Heart right ventricle (tissue), 16 donors: ENCODE results near the gene GANAB. TPM values are rescaled to one million over a fixed set of nuclear protein-coding genes. Genes with fewer than 3 reads are reported as not detected.
"Not testable (repeated sequence)": the region's sequence is repeated elsewhere in the genome, so short reads cannot be mapped to it uniquely, and the experiment has no call there.

Experiments used
- ATAC-seq, 8 donors: fragments of 200-7000 bp; cut with Tn5 transposase; one replicate each; pipeline ENCODE4 v1.9.1; 2020; ENCODE audit warnings: mild to moderate bottlenecking in 8 of 8, moderate library complexity in 8 of 8, moderate number of reproducible peaks in 1 of 8
- DNase-seq, 2 donors: peaks; one replicate each; pipeline ENCODE4 v3.0.0-alpha.2; 2020
- H3K27ac ChIP-seq, 10 donors: fragments of 200-600 bp; sonication (generic) in 2 of 10; one replicate each; pipeline versions ENCODE4 v1.5.0 to v1.8.0; 2020 to 2022; ENCODE audit warnings: mild to moderate bottlenecking in 3 of 10
- H3K27me3 ChIP-seq, 7 donors: fragments of 200-600 bp; one replicate each; pipeline ENCODE4 v1.8.0; 2021 to 2022; ENCODE audit warnings: mild to moderate bottlenecking in 2 of 7
- H3K36me3 ChIP-seq, 9 donors: fragments of 200-600 bp; sonication (generic) in 1 of 9; one replicate each; pipeline versions ENCODE4 v1.5.0 to v1.8.0; 2020 to 2022; ENCODE audit warnings: mild to moderate bottlenecking in 2 of 9
- H3K4me1 ChIP-seq, 9 donors: fragments of 200-600 bp; sonication (generic) in 1 of 9; one replicate each; pipeline versions ENCODE4 v1.5.0 to v1.8.0; 2020 to 2022; ENCODE audit warnings: mild to moderate bottlenecking in 4 of 9
- H3K4me3 ChIP-seq, 10 donors: fragments of 200-600 bp; sonication (generic) in 2 of 10; one replicate each; pipeline versions ENCODE4 v1.5.0 to v1.8.0; 2020 to 2022; ENCODE audit warnings: mild to moderate bottlenecking in 7 of 10, moderate library complexity in 2 of 10
- H3K9me3 ChIP-seq, 11 donors: fragments of 200-600 bp in 10 of 11; sonication (generic) in 2 of 11; one replicate each; pipeline versions ENCODE4 v1.5.0 to v1.8.0; 2013 to 2022; ENCODE audit warnings: mild to moderate bottlenecking in 2 of 11, control low read depth in 1 of 11, moderate library complexity in 1 of 11
- WGBS, 2 donors: extraction: QIAGEN DNeasy Blood & Tissue Kit; methylation state at CpG; one replicate each; pipeline ENCODE4 v1.1.7; 2013; ENCODE audit warnings: inconsistent platforms in 1 of 2; 5-methylcytosine and 5-hydroxymethylcytosine counted together
- intact Hi-C, 10 donors: fragments of 100-400 bp; cut with DNase I; formaldehyde crosslinking; loops; one replicate each; pipeline versions ENCODE4 v1.11.1 to v1.14.2; 2022
- polyA plus RNA-seq, 2 donors: library from polyadenylated mRNA; stranded (reverse); fragments of 200-250 nt; gene quantifications; one replicate each; pipeline ENCODE4 v1.2.3, GENCODE V29; 2013
- total RNA-seq, 10 donors: library from RNA; stranded (reverse); fragmentation: NEBNext Ultra II Directional in 3 of 10; extraction: Animal tissue kit (Norgen Biotek cat#: 25700) in 3 of 10; gene quantifications; one replicate each; pipeline versions ENCODE4 v1.2.1 to v1.2.4, GENCODE V29; 2021 to 2023
- TF ChIP-seq, protein P1 (sequence below), 9 donors: fragments of 200-600 bp; sonication (generic) in 2 of 9; IDR thresholded peaks; one replicate each; pipeline versions ENCODE4 v1.5.0 to v1.8.0; 2021 to 2022; ENCODE audit warnings: antibody characterized with exemption in 9 of 9, mild to moderate bottlenecking in 5 of 9, moderate library complexity in 1 of 9
- donor health status: Arrhythmogenic right ventricular cardiomyopathy.
- donor health status: ischemic (EF 13 %, LVEDD 7.1; RV severe dilation, severe dysfunction).
- donor health status: healthy with polysubstance abuse.
- donor health status: DM: no; HTN: yes; CAD: no.
- donor health status: DM: no; HTN: no; CAD: no.
- donor health status: ischemic (EF 25% LVEDD 6.9; RV normal size, moderate dysfunction).
- donor health status: ischemic (EF 25% LVEDD 5.7; RV mildly dilated, moderate dysfunction).
- donor health status: healthy.
- donor health status: DM: yes; HTN: yes; CAD: no.
- donor health status: Ischemic cardiomyopathy.
- donor health status: ischemic (EF 35%, LVEDD 5.7; RV mildly dilated, moderate dysfunction).
- donor health status: nonischemic (EF 11% LVEDD 7.7; RV severe dilation, severe dysfunction).
- donor health status: DM: yes; HTN: yes; CAD: no.
- donor health status: PGD.
- donor health status: ischemic (EF 29% LVEDD 5.4; RV normal size, mild dysfunction).
- donor health status: nonischemic (EF 23%, LVEDD 6.1; RV moderate dilation, normal function).

The GANAB gene
- total and polyA plus RNA-seq, 12 donors, result 53.2 to 148 (median 92.3) TPM

DNA sequence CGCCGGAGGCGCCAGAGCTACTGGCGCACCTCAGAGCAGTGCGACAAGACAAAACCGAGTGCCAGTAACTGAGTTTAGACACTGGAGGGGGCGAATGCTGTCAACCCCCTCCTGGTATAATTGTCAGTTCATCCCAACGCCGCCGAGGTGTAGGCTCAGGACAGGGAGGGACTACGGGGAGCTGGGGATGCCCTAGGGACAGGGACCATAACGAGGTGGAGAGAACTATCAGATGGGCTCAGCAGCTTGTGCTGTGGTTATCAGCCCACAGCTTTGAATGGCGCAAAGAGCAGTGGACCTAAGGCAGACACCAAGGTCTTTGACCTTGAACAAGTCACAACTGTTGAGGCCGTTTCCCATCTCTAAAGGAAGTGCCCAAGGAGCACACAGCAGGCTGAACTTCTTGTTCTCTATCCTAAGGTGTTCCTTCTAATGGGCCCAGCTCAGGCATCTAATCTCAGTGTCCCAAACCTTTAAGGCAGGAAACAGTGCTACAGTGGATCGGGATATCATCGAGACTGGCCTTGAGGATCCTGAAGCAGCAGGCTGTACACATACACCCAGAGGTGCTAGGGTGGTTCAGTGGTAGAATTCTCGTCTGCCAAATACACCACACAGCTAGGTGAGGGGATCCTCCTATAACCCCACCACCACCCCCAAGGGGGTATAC lies 54.1 kb downstream of the GANAB start:
- no peaks in the 10 kb centered on the region for H3K9me3 ChIP-seq
- peak overlapping the region; percentile 83 to 97 (median 94) for H3K27ac ChIP-seq
- 8 to 11% methylated on average over 17 of the region's 17 CpGs for WGBS, 2 donors
- intact Hi-C loops, result loop anchor here in 3 of 10 donors (5.0 to 10.0 kb wide), 3 partner anchors 45 to 265 kb away; partner anchors contain the start of gene AHNAK (in 1 of the 3)
- H3K36me3 ChIP-seq, result peaks cover 0 to 63% (median 50%) of the 10 kb centered on the region in 9 donors
- peaks cover 3 to 42% (median 28%) of the 10 kb centered on the region in 9 donors for H3K4me1 ChIP-seq
- peak overlapping the region; percentile 50 to 86 (median 78) for H3K4me3 ChIP-seq
- TF ChIP-seq, protein P1, sequence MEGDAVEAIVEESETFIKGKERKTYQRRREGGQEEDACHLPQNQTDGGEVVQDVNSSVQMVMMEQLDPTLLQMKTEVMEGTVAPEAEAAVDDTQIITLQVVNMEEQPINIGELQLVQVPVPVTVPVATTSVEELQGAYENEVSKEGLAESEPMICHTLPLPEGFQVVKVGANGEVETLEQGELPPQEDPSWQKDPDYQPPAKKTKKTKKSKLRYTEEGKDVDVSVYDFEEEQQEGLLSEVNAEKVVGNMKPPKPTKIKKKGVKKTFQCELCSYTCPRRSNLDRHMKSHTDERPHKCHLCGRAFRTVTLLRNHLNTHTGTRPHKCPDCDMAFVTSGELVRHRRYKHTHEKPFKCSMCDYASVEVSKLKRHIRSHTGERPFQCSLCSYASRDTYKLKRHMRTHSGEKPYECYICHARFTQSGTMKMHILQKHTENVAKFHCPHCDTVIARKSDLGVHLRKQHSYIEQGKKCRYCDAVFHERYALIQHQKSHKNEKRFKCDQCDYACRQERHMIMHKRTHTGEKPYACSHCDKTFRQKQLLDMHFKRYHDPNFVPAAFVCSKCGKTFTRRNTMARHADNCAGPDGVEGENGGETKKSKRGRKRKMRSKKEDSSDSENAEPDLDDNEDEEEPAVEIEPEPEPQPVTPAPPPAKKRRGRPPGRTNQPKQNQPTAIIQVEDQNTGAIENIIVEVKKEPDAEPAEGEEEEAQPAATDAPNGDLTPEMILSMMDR (IDR thresholded peaks at IDR 0.05), result no peak
- no peak for DNase-seq
- peak in 6 of 8 donors; percentile 3 to 34 (median 16) for ATAC-seq
- H3K27me3 ChIP-seq, result no peaks in the 10 kb centered on the region

DNA sequence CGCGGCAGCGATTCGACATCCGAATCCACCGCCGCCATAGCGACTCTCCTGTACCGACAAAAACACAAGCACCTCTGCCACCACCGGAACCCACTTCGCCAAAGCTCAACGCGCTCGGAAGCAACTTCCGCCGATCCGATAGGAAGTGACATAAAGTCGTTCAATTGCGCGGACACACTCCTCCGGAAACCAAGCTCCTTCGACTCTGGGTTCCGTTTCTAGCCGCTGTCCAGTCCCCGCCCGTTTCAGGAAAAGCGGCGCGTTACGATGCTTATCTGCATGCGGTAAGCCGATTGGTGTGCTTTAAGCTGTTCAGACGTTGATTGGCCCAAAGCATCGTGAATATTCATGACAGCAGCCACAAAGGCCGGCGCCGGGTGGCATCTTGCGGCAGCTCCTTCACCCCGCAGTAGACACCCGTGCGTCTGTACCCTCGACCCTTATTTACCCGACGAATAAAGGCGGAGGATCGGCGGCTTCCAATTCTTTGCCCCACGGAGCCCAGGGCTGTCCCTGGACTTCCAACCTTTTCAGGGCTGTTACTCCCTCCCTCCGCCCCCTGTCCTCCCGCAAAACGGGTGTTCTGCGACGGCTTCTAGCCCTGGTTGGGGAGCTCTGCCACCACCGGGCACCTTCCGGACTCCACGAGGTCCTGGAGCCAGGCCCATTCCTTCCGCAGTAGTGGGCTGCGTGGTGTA lies 54.8 kb downstream of the GANAB start, which contains the start of gene TUT1:
TSS of gene TUT1 (minus strand) at position 76 of the 698 bp plus-strand sequence. CDS start at position 38, 38 bp downstream.
- peak within 1 kb of the TSS; percentile 83 to 97 (median 94) for H3K27ac ChIP-seq
- no peaks in the 10 kb centered on the region for H3K27me3 ChIP-seq
- WGBS, 2 donors, result 0% methylated on average over 58 of the region's 58 CpGs
- intact Hi-C loops, result loop anchor here in 5 of 10 donors (1.0 to 10.0 kb wide), 6 partner anchors 17 to 266 kb away; partner anchors contain the start of gene AHNAK (in 2 of the 5)
- no peaks in the 10 kb centered on the region for H3K9me3 ChIP-seq
- peaks cover 3 to 42% (median 28%) of the 10 kb centered on the region in 9 donors for H3K4me1 ChIP-seq
- TF ChIP-seq, protein P1 (IDR thresholded peaks at IDR 0.05), result peak in 5 of 9 donors; percentile 5 to 39 (median 24)
- H3K36me3 ChIP-seq, result peaks cover 0 to 63% (median 43%) of the 10 kb centered on the region in 9 donors
- ATAC-seq, result peak; percentile 95 to 98 (median 96)
- DNase-seq, result peak; percentile 91 to 97
- H3K4me3 ChIP-seq, result peak within 1 kb of the TSS; percentile 63 to 86 (median 78)

DNA sequence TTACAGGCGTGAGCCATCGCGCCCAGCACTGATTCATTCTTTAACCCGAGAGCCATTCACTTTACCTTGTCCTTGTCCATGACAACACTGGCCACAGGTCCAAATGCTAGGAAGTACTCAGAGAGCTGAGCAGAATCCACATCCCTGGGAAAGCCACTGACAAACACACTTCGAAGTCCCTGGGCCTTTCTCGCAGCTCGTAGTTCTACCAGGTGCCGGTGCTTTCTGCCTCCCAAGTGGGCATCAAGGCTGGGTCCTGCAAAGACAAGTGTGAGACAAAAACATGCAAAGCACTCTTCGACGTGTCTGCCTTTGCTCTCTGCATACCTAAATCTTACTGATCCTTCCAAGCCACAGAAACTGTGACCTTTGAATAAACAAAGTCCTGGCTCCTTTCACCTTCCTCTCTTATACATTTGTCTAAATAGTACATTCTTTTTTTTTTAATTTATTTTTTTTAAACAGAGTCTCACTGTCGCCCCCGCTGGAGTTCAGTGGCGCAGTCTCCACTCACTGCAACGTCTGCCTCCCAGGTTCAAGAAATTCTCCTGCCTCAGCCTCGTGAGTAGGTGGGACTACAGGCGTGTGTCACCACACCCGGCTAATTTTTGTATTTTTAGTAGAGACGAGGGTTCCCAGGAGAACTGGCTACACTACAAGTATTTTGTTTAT lies 57.3 kb downstream of the GANAB start:
- no peaks in the 10 kb centered on the region for H3K9me3 ChIP-seq
- intact Hi-C loops, result no loop called here
- TF ChIP-seq, protein P1 (IDR thresholded peaks at IDR 0.05), result peak in 2 of 9 donors; percentile 6 to 19
- H3K4me3 ChIP-seq, result no peak overlapping the region
- H3K27ac ChIP-seq, result no peak overlapping the region
- DNase-seq, result no peak
- no peak for ATAC-seq
- H3K27me3 ChIP-seq, result no peaks in the 10 kb centered on the region
- 69 to 70% methylated on average over 18 of the region's 18 CpGs for WGBS, 2 donors
- peaks cover 0 to 63% (median 30%) of the 10 kb centered on the region in 9 donors for H3K36me3 ChIP-seq
- peaks cover 3 to 42% (median 28%) of the 10 kb centered on the region in 9 donors for H3K4me1 ChIP-seq

DNA sequence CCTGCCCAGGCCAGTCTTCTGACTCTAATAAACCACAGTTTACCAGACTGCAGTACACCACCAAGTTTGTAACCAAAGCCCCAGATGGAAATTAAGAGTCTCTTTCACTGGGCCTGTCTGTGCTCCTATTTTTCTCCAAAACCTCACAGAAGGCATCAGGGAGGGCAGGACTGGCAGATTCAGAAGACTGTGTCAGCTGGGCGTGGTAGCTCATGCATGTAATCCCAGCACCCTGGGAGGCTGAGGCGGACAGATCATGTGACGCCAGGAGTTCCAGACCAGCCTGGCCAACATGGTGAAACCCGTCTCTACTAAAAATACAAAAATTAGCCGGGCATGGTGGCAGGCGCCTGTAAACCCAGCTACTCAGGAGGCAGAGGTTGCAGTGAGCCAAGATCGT lies 61.1 kb downstream of the GANAB start:
- DNase-seq, ATAC-seq, H3K27me3 ChIP-seq, H3K9me3 ChIP-seq, H3K27ac ChIP-seq, H3K4me3 ChIP-seq, intact Hi-C loops: not testable (repeated sequence)
- Histone ChIP-seq H3K4me1 (peaks cover 0 to 19% (median 12%) of the 10 kb centered on the region in 9 donors), H3K36me3 (peaks cover 0 to 88% (median 30%) of the 10 kb centered on the region in 9 donors)
- 95 to 98% methylated on average over 7 of the region's 7 CpGs for WGBS, 2 donors

DNA sequence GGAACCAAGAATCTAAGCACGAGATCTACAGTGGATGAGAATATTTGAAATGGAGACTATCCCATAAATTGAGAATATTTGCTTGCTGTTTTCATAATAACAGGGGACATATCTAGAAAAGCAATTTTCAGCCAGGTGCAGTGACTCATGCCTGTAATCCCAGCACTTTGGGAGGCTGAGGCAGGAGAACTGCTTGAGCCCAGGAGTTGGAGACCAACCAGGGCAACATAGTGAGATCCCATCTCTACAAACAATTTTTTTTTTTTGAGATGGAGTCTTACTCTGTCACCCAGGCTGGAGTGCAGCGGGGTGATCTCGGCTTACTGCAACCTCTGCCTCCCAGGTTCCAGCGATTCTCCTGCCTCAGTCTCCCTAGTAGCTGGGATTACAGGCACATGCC lies 64.7 kb downstream of the GANAB start:
- ATAC-seq, H3K27ac ChIP-seq, DNase-seq, H3K9me3 ChIP-seq, intact Hi-C loops, H3K4me3 ChIP-seq, H3K27me3 ChIP-seq: not testable (repeated sequence)
- H3K4me1 ChIP-seq, result peaks cover 0 to 19% (median 2%) of the 10 kb centered on the region in 9 donors
- 94 to 96% methylated on average over 4 of the region's 4 CpGs for WGBS, 2 donors
- H3K36me3 ChIP-seq, result peaks cover 0 to 98% (median 15%) of the 10 kb centered on the region in 9 donors
